HFFc6 (cell line): ENCODE results near the gene PARD3. TPM values are rescaled to one million over a fixed set of nuclear protein-coding genes. Genes with fewer than 3 reads are reported as not detected.
"Not testable (repeated sequence)": the region's sequence is repeated elsewhere in the genome, so short reads cannot be mapped to it uniquely, and the experiment has no call there.

ENCODE experiments used
- DNase-seq: peaks from one replicate; pipeline ENCODE4 v3.0.0-alpha.2; 2018
- H3K27ac Mint-ChIP-seq: 2 replicates; pipeline ENCODE4 v1.8.0; 2020; ENCODE audit warnings: mild to moderate bottlenecking, mixed read lengths
- H3K27me3 Mint-ChIP-seq: 2 replicates; pipeline ENCODE4 v1.8.0; 2021; ENCODE audit warnings: mild to moderate bottlenecking, moderate library complexity, mixed read lengths; ENCODE audit not compliant: insufficient read depth
- H3K36me3 Mint-ChIP-seq: 2 replicates; pipeline ENCODE4 v1.8.0; 2021; ENCODE audit warnings: low read depth, mixed read lengths
- H3K4me1 Mint-ChIP-seq: 2 replicates; pipeline ENCODE4 v1.8.0; 2020; ENCODE audit warnings: low read depth, mixed read lengths
- H3K4me3 Mint-ChIP-seq: 2 replicates; pipeline ENCODE4 v1.8.0; 2020; ENCODE audit warnings: mild to moderate bottlenecking, moderate library complexity, mixed read lengths
- H3K9me3 Mint-ChIP-seq: 2 replicates; pipeline ENCODE4 v1.8.0; 2020; ENCODE audit warnings: mild to moderate bottlenecking, mixed read lengths
- CTCF ChIP-seq: fragments of 200-600 bp; sonication (generic); IDR thresholded peaks from 2 replicates; pipeline ENCODE4 v1.5.0; 2021; ENCODE audit warnings: antibody characterized with exemption, mild to moderate bottlenecking
- total RNA-seq, 6 experiments: library from RNA; stranded (reverse); fragmentation: NEBNext Ultra II Directional; extraction: Animal tissue kit (Norgen Biotek cat#: 25700); gene quantifications; 2 replicates in 1 of 6; 3 replicates in 5 of 6; pipeline ENCODE4 v1.2.3, GENCODE V29; 2021

PARD3 gene
- total RNA-seq, 6 experiments from 2014 or later: 19.9 to 24.3 (median 23.1) TPM

GRCh38 chr10:34795334-34795733 is 19.8 kb downstream of the PARD3 start:
- no peaks in the 10 kb centered on the region for H3K9me3 Mint-ChIP-seq
- H3K27ac Mint-ChIP-seq: no peak overlapping the region
- TF ChIP-seq CTCF: no peak
- DNase-seq: no peak
- H3K27me3 Mint-ChIP-seq: no peaks in the 10 kb centered on the region
- peaks cover 18% of the 10 kb centered on the region for H3K36me3 Mint-ChIP-seq
- H3K4me3 Mint-ChIP-seq: no peak overlapping the region
- H3K4me1 Mint-ChIP-seq: peaks cover 7% of the 10 kb centered on the region

- H3K27me3 Mint-ChIP-seq: no peaks in the 10 kb centered on the region
- TF ChIP-seq CTCF: no peak
- no peaks in the 10 kb centered on the region for H3K9me3 Mint-ChIP-seq
- no peak overlapping the region for H3K4me3 Mint-ChIP-seq
- no peak overlapping the region for H3K27ac Mint-ChIP-seq
- peaks cover 18% of the 10 kb centered on the region for H3K36me3 Mint-ChIP-seq
- DNase-seq: no peak
- H3K4me1 Mint-ChIP-seq: peaks cover 12% of the 10 kb centered on the region
These were observed 20.3 kb downstream of the PARD3 start for GRCh38 chr10:34794835-34795234.

GRCh38 chr10:34793581-34793980 is 21.5 kb downstream of the PARD3 start:
- Mint-ChIP-seq H3K4me1 (peaks cover 12% of the 10 kb centered on the region), H3K36me3 (peaks cover 20% of the 10 kb centered on the region)
- DNase-seq, H3K27ac Mint-ChIP-seq, H3K4me3 Mint-ChIP-seq, H3K27me3 Mint-ChIP-seq, H3K9me3 Mint-ChIP-seq: not testable (repeated sequence)

- Mint-ChIP-seq H3K9me3 (no peaks in the 10 kb centered on the region), H3K27ac (no peak overlapping the region), H3K4me3 (no peak overlapping the region), H3K27me3 (no peaks in the 10 kb centered on the region), H3K36me3 (peaks cover 22% of the 10 kb centered on the region), H3K4me1 (peaks cover 12% of the 10 kb centered on the region)
- no peak for DNase-seq
- TF ChIP-seq CTCF: no peak
These were observed 22.2 kb downstream of the PARD3 start for GRCh38 chr10:34792881-34793280.

GRCh38 chr10:34791947-34792346 is 23.1 kb downstream of the PARD3 start:
- H3K36me3 Mint-ChIP-seq: peaks cover 20% of the 10 kb centered on the region
- no peaks in the 10 kb centered on the region for H3K9me3 Mint-ChIP-seq
- DNase-seq: no peak
- H3K27ac Mint-ChIP-seq: no peak overlapping the region
- no peak for TF ChIP-seq CTCF
- H3K4me3 Mint-ChIP-seq: no peak overlapping the region
- peaks cover 14% of the 10 kb centered on the region for H3K4me1 Mint-ChIP-seq
- H3K27me3 Mint-ChIP-seq: no peaks in the 10 kb centered on the region

- Mint-ChIP-seq H3K27me3 (no peaks in the 10 kb centered on the region), H3K9me3 (no peaks in the 10 kb centered on the region), H3K4me1 (peaks cover 21% of the 10 kb centered on the region), H3K27ac (no peak overlapping the region), H3K4me3 (no peak overlapping the region), H3K36me3 (peaks cover 19% of the 10 kb centered on the region)
- no peak for TF ChIP-seq CTCF
- no peak for DNase-seq
These were observed 23.9 kb downstream of the PARD3 start for GRCh38 chr10:34791228-34791627.
